HCT116 (cell line): Measurements from ENCODE around the gene NOXA1. TPM values are rescaled to one million over a fixed set of nuclear protein-coding genes. Genes with fewer than 3 reads are reported as not detected.
A peak's percentile ranks its signal among the peaks of the same experiment; 100 is the strongest.

Experiments used
- ATAC-seq: fragments of 200-7000 bp; cut with Tn5 transposase; 2 replicates; pipeline ENCODE4 v1.9.1; 2020; ENCODE audit warnings: mild to moderate bottlenecking, moderate library complexity
- BruUV-seq: library from RNA; stranded (reverse); fragments of 400-500 nt; replicated peaks from 2 replicates; lab custom pipeline; 2021; lab: Mats Ljungman, UMichigan
- CTCF ChIA-PET: fragments of 300-600 bp; sonication (Branson Sonifier 250); formaldehyde crosslinking; loops from one replicate; lab custom pipeline; 2021; ENCODE audit warnings: antibody characterized with exemption; lab: Charles Lee
- POLR2A ChIA-PET: fragments of 300-600, 350-600 bp; sonication (Branson Sonifier 250); formaldehyde crosslinking; loops from one replicate; lab custom pipeline; 2021; ENCODE audit warnings: antibody characterized with exemption; lab: Charles Lee
- RAD21 ChIA-PET, 2 experiments: fragments of 300-600 bp; sonication (Branson Sonifier 250); formaldehyde crosslinking; loops; one replicate each; lab custom pipeline; 2023; ENCODE audit warnings: low total read pairs in 2 of 2; ENCODE audit not compliant: uncharacterized antibody in 2 of 2, unreplicated experiment in 2 of 2, low non-redundant PET in 1 of 2; lab: Charles Lee
- DNase-seq: peaks from one replicate; pipeline ENCODE4 v3.0.0-alpha.2; 2010; ENCODE audit warnings: low read depth, low spot score
- H2AFZ ChIP-seq: fragments of 200-600 bp; shearing (Covaris generic), sonication (generic); 2 replicates; pipeline ENCODE4 v1.6.1; 2017; ENCODE audit warnings: low read depth, mixed run types, mixed read lengths, antibody characterized with exemption, low read length; ENCODE audit not compliant: poor library complexity, severe bottlenecking
- H3K27ac ChIP-seq: 2 replicates; pipeline ENCODE4 v1.5.1; 2012; ENCODE audit warnings: low read depth, low read length
- H3K27me3 ChIP-seq: fragments of 200-600 bp; sonication (generic); 2 replicates; pipeline ENCODE4 v1.6.1; 2016; ENCODE audit warnings: mixed run types, low read length, mixed read lengths; ENCODE audit not compliant: insufficient read depth
- H3K36me3 ChIP-seq, 2 experiments: fragments of 200-500 bp in 1 of 2; fragments of 200-600 bp in 1 of 2; sonication (Bioruptor generic) in 1 of 2; sonication (generic) in 1 of 2; 2 replicates each; pipeline versions ENCODE4 v1.5.1 to v1.6.1; 2014 to 2016; ENCODE audit warnings: low read length in 2 of 2, inconsistent platforms in 1 of 2, mixed read lengths in 1 of 2, mixed run types in 1 of 2; ENCODE audit not compliant: insufficient read depth in 2 of 2, control insufficient read depth in 1 of 2
- H3K4me1 ChIP-seq, 2 experiments: fragments of 200-600 bp in 1 of 2; sonication (generic) in 1 of 2; 2 replicates each; pipeline versions ENCODE4 v1.5.1 to v1.6.1; 2012 to 2017; ENCODE audit warnings: low read length in 2 of 2, inconsistent platforms in 1 of 2, mild to moderate bottlenecking in 1 of 2, mixed read lengths in 1 of 2, mixed run types in 1 of 2, moderate library complexity in 1 of 2; ENCODE audit not compliant: insufficient read depth in 2 of 2, control insufficient read depth in 1 of 2
- H3K4me2 ChIP-seq: fragments of 200-600 bp; sonication (generic); 2 replicates; pipeline ENCODE4 v1.6.1; 2017; ENCODE audit warnings: mixed run types, low read length, mixed read lengths
- H3K4me3 ChIP-seq, 2 experiments: fragments of 200-600 bp in 1 of 2; sonication (generic) in 1 of 2; replicated peaks in 1 of 2; 2 replicates each; pipeline ENCODE4 v1.5.1; 2011 to 2016; ENCODE audit warnings: low read length in 2 of 2, control low read depth in 1 of 2, low read depth in 1 of 2, mild to moderate bottlenecking in 1 of 2, mixed read lengths in 1 of 2, mixed run types in 1 of 2
- H3K79me2 ChIP-seq: fragments of 200-600 bp; sonication (generic); 2 replicates; pipeline ENCODE4 v1.6.1; 2017; ENCODE audit warnings: mild to moderate bottlenecking, mixed run types, low read length, moderate library complexity, mixed read lengths; ENCODE audit not compliant: insufficient read depth
- H3K9ac ChIP-seq: fragments of 200-600 bp; sonication (generic); 2 replicates; pipeline ENCODE4 v1.6.1; 2016; ENCODE audit warnings: low read length, mixed read lengths
- H3K9me2 ChIP-seq: fragments of 200-600 bp; sonication (generic), shearing (Covaris generic); 2 replicates; pipeline ENCODE4 v1.6.1; 2017; ENCODE audit warnings: mixed run types, mild to moderate bottlenecking, moderate library complexity; ENCODE audit not compliant: insufficient read depth
- H3K9me3 ChIP-seq, 2 experiments: fragments of 200-500 bp in 1 of 2; fragments of 200-600 bp in 1 of 2; sonication (Bioruptor generic) in 1 of 2; sonication (generic) in 1 of 2; 2 replicates each; pipeline ENCODE4 v1.6.1; 2014 to 2017; ENCODE audit warnings: low read length in 2 of 2, mixed read lengths in 2 of 2, inconsistent platforms in 1 of 2, low read depth in 1 of 2, mild to moderate bottlenecking in 1 of 2, mixed run types in 1 of 2, moderate library complexity in 1 of 2; ENCODE audit not compliant: control insufficient read depth in 1 of 2, insufficient read depth in 1 of 2
- H4K20me1 ChIP-seq: fragments of 200-600 bp; sonication (generic), shearing (Covaris generic); 2 replicates; pipeline ENCODE4 v1.6.1; 2017; ENCODE audit warnings: mixed run types, mild to moderate bottlenecking, moderate library complexity; ENCODE audit not compliant: insufficient read depth
- ATF3 ChIP-seq: IDR thresholded peaks from 2 replicates; pipeline ENCODE4 v1.6.1; 2012
- CBX3 ChIP-seq: IDR thresholded peaks from 2 replicates; pipeline ENCODE4 v1.6.1; 2012; ENCODE audit warnings: low read depth
- EGR1 ChIP-seq: IDR thresholded peaks from 2 replicates; pipeline ENCODE4 v1.6.1; 2012; ENCODE audit warnings: low read depth
- EZH2phosphoT487 ChIP-seq: fragments of 200-600 bp; IDR thresholded peaks from 2 replicates; pipeline ENCODE4 v1.6.1; 2018; ENCODE audit warnings: antibody characterized with exemption, borderline replicate concordance
- FOSL1 ChIP-seq: IDR thresholded peaks from 2 replicates; pipeline ENCODE4 v1.6.1; 2012; ENCODE audit warnings: low read depth
- POLR2AphosphoS5 ChIP-seq: IDR thresholded peaks from 2 replicates; pipeline ENCODE4 v1.6.1; 2011; ENCODE audit warnings: mild to moderate bottlenecking, low read depth, low read length, moderate library complexity
- RAD21 ChIP-seq: IDR thresholded peaks from 2 replicates; pipeline ENCODE4 v1.6.1; 2012; ENCODE audit warnings: low read depth, mild to moderate bottlenecking
- TCF7L2 ChIP-seq: IDR thresholded peaks from 2 replicates; pipeline ENCODE4 v1.7.0; 2011; ENCODE audit warnings: borderline replicate concordance, inconsistent platforms; ENCODE audit not compliant: insufficient read depth, insufficient read length; ENCODE audit errors: extremely low read depth
- ZBTB33 ChIP-seq: IDR thresholded peaks from 2 replicates; pipeline ENCODE4 v1.6.1; 2011; ENCODE audit warnings: mild to moderate bottlenecking, low read length, moderate library complexity; ENCODE audit not compliant: insufficient replicate concordance; ENCODE audit errors: extremely low read depth
- ZFX ChIP-seq: fragments of 450-650 bp; IDR thresholded peaks from 2 replicates; pipeline ENCODE4 v1.6.1; 2017
- intact Hi-C: fragments of 100-400 bp; cut with micrococcal nuclease; formaldehyde crosslinking; loops from 2 replicates; pipeline ENCODE4 v1.10.0; 2022
- total RNA-seq: library from RNA; stranded (reverse); gene quantifications from one replicate; pipeline ENCODE4 v1.2.1, GENCODE V29; 2021; ENCODE audit not compliant: unreplicated experiment

The NOXA1 gene
- total RNA-seq, 1 experiment from 2014 or later, result 13.2 TPM

GRCh38 chr9:137411260-137411644 lies 11.9 kb upstream of the NOXA1 start:
- Histone ChIP-seq H3K36me3 (no peaks in the 10 kb centered on the region), H3K4me2 (peak overlapping the region; percentile 88), H3K79me2 (peaks cover 26% of the 10 kb centered on the region; the same call in 1 of the 2 replicates), H2AFZ (no peak overlapping the region), H3K27ac (peak overlapping the region; percentile 95), H4K20me1 (no peaks in the 10 kb centered on the region), H3K4me3 (peak overlapping the region; percentile 32 to 55), H3K9me2 (no peaks in the 10 kb centered on the region), H3K4me1 (peaks cover 47 to 72% of the 10 kb centered on the region in 2 experiments), H3K9ac (peak overlapping the region; percentile 65), H3K27me3 (no peaks in the 10 kb centered on the region), H3K9me3 (no peaks in the 10 kb centered on the region)
- DNase-seq, result no peak
- RAD21 ChIA-PET, result no interaction called here
- CTCF ChIA-PET, result interaction anchor here (1.7 kb wide), 1 partner anchor 12 kb away, joined by 7 read pairs; the partner anchor contains the start of genes EXD3 and NOXA1
- intact Hi-C loops, result no loop called here
- ATAC-seq, result peak; percentile 26
- BruUV-seq, result no TSS peak
- POLR2A ChIA-PET, result interaction anchor here (0.6 kb wide), 1 partner anchor 109 kb away, joined by 3 read pairs; no protein-coding TSS in a partner anchor
- no peak for TF ChIP-seq RAD21
- TF ChIP-seq CBX3, result no peak
- TF ChIP-seq FOSL1, result no peak
- TF ChIP-seq EGR1, result no peak
- TF ChIP-seq ATF3, result no peak

GRCh38 chr9:137411645-137412380 lies 11.4 kb upstream of the NOXA1 start:
- H3K9me3 ChIP-seq, result no peaks in the 10 kb centered on the region
- no peaks in the 10 kb centered on the region for H4K20me1 ChIP-seq
- H2AFZ ChIP-seq, result no peak overlapping the region
- TF ChIP-seq POLR2AphosphoS5, result peak; percentile 45; the same call in 1 of the 2 replicates
- peak; percentile 50; the same call in 1 of the 2 replicates for TF ChIP-seq ZFX
- no peak for TF ChIP-seq EZH2phosphoT487
- TF ChIP-seq ZBTB33, result no peak
- TF ChIP-seq TCF7L2, result peak; percentile 74
- no TSS peak for BruUV-seq
- intact Hi-C loops, result no loop called here
- H3K9me2 ChIP-seq, result no peaks in the 10 kb centered on the region
- ChIA-PET CTCF (interaction anchor here (1.0 to 1.7 kb wide), 2 partner anchors 11 to 171 kb away, joined by 3 to 7 read pairs; partner anchors contain the start of genes EXD3, NOXA1 and TUBB4B), POLR2A (interaction anchor here (0.6 to 2.2 kb wide), 3 partner anchors 11 to 110 kb away, joined by 3 to 10 read pairs (median 3); partner anchors contain the start of genes EXD3, NOXA1 and NRARP), RAD21 (interaction anchor here in 1 of 2 experiments (1.2 kb wide), 1 partner anchor 125 kb away, joined by 3 read pairs; no protein-coding TSS in a partner anchor)
- peak overlapping the region; percentile 95 for H3K27ac ChIP-seq
- peak overlapping the region; percentile 89 for H3K4me2 ChIP-seq
- H3K36me3 ChIP-seq, result no peaks in the 10 kb centered on the region
- peaks cover 47 to 67% of the 10 kb centered on the region in 2 experiments for H3K4me1 ChIP-seq
- peak; percentile 67 for ATAC-seq
- DNase-seq, result peak; percentile 75
- peak overlapping the region; percentile 32 to 55 for H3K4me3 ChIP-seq
- H3K9ac ChIP-seq, result peak overlapping the region; percentile 78
- no peaks in the 10 kb centered on the region for H3K27me3 ChIP-seq
- peaks cover 30% of the 10 kb centered on the region; the same call in 1 of the 2 replicates for H3K79me2 ChIP-seq
